Sigmoid colon (tissue), 7 donors: ENCODE measurements around the gene SGPL1. TPM values are rescaled to one million over a fixed set of nuclear protein-coding genes. Genes with fewer than 3 reads are reported as not detected.

ENCODE experiments used
- DNase-seq: peaks from one replicate; pipeline ENCODE4 v3.0.0-alpha.2; 2019
- H3K27ac ChIP-seq, 4 donors: fragments of 200-600 bp; sonication (generic); one replicate each; pipeline ENCODE4 v1.5.1; 2016 to 2019; ENCODE audit warnings: mild to moderate bottlenecking in 1 of 4
- H3K27me3 ChIP-seq, 3 donors: fragments of 200-600 bp; sonication (generic); one replicate each; pipeline ENCODE4 v1.5.1; 2019; ENCODE audit warnings: mild to moderate bottlenecking in 1 of 3
- H3K36me3 ChIP-seq, 4 donors: fragments of 200-600 bp; sonication (generic); one replicate each; pipeline ENCODE4 v1.5.1; 2016 to 2019
- H3K4me1 ChIP-seq, 4 donors: fragments of 200-600 bp; sonication (generic); one replicate each; pipeline ENCODE4 v1.5.1; 2017 to 2019
- H3K4me3 ChIP-seq, 4 donors: fragments of 200-600 bp; sonication (generic); one replicate each; pipeline ENCODE4 v1.5.1; 2017 to 2019; ENCODE audit warnings: mild to moderate bottlenecking in 2 of 4, moderate library complexity in 1 of 4
- H3K9me3 ChIP-seq, 4 donors: fragments of 200-600 bp in 3 of 4; sonication (generic) in 3 of 4; one replicate each; pipeline versions ENCODE4 v1.5.1 to v1.6.1; 2013 to 2019
- EP300 ChIP-seq, 4 donors: sonication (generic); formaldehyde crosslinking; IDR thresholded peaks; one replicate each; pipeline ENCODE4 v1.6.1; 2017; ENCODE audit warnings: antibody characterized with exemption in 4 of 4
- POLR2A ChIP-seq, 2 donors: fragments of 450-650 bp; IDR thresholded peaks; one replicate each; pipeline ENCODE4 v1.6.1; 2016; ENCODE audit warnings: antibody characterized with exemption in 2 of 2, mild to moderate bottlenecking in 2 of 2, moderate library complexity in 2 of 2
- POLR2AphosphoS5 ChIP-seq, 4 donors: sonication (generic); formaldehyde crosslinking; IDR thresholded peaks; one replicate each; pipeline ENCODE4 v1.6.1; 2017; ENCODE audit warnings: antibody characterized with exemption in 4 of 4
- WGBS, 2 donors: extraction: QIAGEN DNeasy Blood & Tissue Kit; methylation state at CpG; one replicate each; pipeline ENCODE4 v1.1.7; 2013; 5-methylcytosine and 5-hydroxymethylcytosine counted together
- intact Hi-C: fragments of 100-400 bp; cut with DNase I; formaldehyde crosslinking; loops from one replicate; pipeline ENCODE4 v1.15.1; 2023
- polyA plus RNA-seq, 3 donors: library from polyadenylated mRNA; stranded (reverse); fragments of 200-250 nt; gene quantifications; one replicate each; pipeline ENCODE4 v1.2.3, GENCODE V29; 2013
- total RNA-seq, 4 donors: library from RNA; depleted of rRNA; stranded (reverse); fragments of >200 nt; gene quantifications; one replicate each; pipeline ENCODE4 v1.1.0, GENCODE V29; 2016
- TF ChIP-seq, protein P1 (sequence below), 4 experiments: fragments of 450-650 bp in 3 of 4; fragments of 200-600 bp in 1 of 4; IDR thresholded peaks; one replicate each; pipeline ENCODE4 v1.5.1; 2016 to 2019; ENCODE audit warnings: antibody characterized with exemption in 4 of 4, mild to moderate bottlenecking in 3 of 4, moderate library complexity in 2 of 4
- donor health status: healthy with polysubstance abuse.
- donor health status: Bipolar disorder and iron deficiency.
- donor health status: healthy.

Gene SGPL1
- total and polyA plus RNA-seq, 7 donors, result 6.0 to 22.2 (median 20.1) TPM

DNA sequence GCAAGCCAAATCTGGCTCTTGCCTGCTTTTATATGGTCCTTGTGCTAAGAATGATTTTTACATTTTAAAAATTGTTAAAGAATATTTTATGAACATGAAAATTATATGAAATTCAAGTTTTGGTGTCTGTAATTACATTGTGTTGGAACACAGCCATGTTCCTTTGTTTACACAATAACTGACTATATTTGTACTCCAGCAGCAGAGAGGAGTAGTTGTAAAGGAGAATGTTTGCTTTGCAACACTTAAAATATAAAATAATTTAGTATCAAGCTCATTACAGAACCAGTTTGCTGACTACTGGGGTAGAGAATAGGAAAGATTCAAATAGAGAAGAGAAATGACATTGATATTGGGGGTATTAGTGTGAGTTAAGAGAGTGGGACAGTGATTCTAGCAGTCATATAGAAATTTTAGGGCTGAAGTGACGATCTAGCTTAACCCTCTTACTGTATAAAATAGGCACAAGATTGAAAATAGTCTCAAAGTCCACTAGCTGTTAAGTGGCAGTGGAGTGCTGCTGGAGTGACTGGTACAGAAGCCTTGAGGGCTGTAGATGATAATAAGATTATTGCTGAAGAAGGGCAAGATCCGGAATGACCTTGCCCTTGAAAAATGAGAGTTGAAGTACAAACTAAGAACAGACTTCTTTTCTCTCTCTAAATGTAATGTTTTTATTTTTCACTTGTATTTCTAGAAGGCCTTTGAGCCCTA is 28.2 kb downstream of the SGPL1 start:
- no peaks in the 10 kb centered on the region for H3K27me3 ChIP-seq
- H3K9me3 ChIP-seq, result no peaks in the 10 kb centered on the region

DNA sequence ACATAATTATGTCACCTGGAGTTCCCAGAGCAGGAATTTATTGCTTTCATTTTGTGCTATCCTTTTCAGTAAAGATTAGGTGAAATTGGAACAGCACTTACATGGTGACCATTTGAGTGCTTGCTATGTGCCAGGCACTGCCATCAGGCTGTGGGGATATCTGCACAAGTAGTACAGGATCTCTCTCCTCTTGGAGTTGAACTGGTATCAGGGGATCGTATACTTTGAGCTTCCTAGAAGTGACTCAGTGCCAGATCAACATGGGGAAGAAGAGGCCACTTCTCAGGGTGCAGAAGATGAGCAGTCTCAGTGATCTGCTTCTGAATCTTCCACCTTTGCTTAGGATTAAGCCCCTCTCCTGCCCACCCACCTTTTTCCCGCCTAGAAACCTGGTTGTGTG is 29.5 kb downstream of the SGPL1 start:
- TF ChIP-seq, protein P1, sequence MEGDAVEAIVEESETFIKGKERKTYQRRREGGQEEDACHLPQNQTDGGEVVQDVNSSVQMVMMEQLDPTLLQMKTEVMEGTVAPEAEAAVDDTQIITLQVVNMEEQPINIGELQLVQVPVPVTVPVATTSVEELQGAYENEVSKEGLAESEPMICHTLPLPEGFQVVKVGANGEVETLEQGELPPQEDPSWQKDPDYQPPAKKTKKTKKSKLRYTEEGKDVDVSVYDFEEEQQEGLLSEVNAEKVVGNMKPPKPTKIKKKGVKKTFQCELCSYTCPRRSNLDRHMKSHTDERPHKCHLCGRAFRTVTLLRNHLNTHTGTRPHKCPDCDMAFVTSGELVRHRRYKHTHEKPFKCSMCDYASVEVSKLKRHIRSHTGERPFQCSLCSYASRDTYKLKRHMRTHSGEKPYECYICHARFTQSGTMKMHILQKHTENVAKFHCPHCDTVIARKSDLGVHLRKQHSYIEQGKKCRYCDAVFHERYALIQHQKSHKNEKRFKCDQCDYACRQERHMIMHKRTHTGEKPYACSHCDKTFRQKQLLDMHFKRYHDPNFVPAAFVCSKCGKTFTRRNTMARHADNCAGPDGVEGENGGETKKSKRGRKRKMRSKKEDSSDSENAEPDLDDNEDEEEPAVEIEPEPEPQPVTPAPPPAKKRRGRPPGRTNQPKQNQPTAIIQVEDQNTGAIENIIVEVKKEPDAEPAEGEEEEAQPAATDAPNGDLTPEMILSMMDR (IDR thresholded peaks at IDR 0.05), result no peak
- TF ChIP-seq EP300 (IDR thresholded peaks at IDR 0.05), result no peak
- no peak for TF ChIP-seq POLR2AphosphoS5 (IDR thresholded peaks at IDR 0.05)
- TF ChIP-seq POLR2A (IDR thresholded peaks at IDR 0.05), result no peak
- Histone ChIP-seq H3K4me3 (no peak overlapping the region), H3K27me3 (no peaks in the 10 kb centered on the region), H3K9me3 (no peaks in the 10 kb centered on the region), H3K36me3 (peaks cover 0 to 21% (median 8%) of the 10 kb centered on the region in 4 donors), H3K4me1 (peaks cover 0 to 24% (median 4%) of the 10 kb centered on the region in 4 donors), H3K27ac (no peak overlapping the region)
- WGBS, 2 donors, result 57 to 84% methylated on average over 2 of the region's 2 CpGs
- no peak for DNase-seq
- intact Hi-C loops, result no loop called here

More for the DNA sequence above, 28.2 kb downstream of the SGPL1 start:
- Histone ChIP-seq H3K4me3 (no peak overlapping the region), H3K27ac (no peak overlapping the region), H3K4me1 (peaks cover 0 to 18% (median 4%) of the 10 kb centered on the region in 4 donors), H3K36me3 (peaks cover 0 to 21% (median 8%) of the 10 kb centered on the region in 4 donors)
- intact Hi-C loops, result no loop called here
- WGBS, 2 donors, result 19 to 69% methylated on average over 2 of the region's 2 CpGs
- TF ChIP-seq, protein P1 (IDR thresholded peaks at IDR 0.05), result no peak
- TF ChIP-seq POLR2A (IDR thresholded peaks at IDR 0.05) (no peak), POLR2AphosphoS5 (IDR thresholded peaks at IDR 0.05) (no peak), EP300 (IDR thresholded peaks at IDR 0.05) (no peak)
- DNase-seq, result no peak

DNA sequence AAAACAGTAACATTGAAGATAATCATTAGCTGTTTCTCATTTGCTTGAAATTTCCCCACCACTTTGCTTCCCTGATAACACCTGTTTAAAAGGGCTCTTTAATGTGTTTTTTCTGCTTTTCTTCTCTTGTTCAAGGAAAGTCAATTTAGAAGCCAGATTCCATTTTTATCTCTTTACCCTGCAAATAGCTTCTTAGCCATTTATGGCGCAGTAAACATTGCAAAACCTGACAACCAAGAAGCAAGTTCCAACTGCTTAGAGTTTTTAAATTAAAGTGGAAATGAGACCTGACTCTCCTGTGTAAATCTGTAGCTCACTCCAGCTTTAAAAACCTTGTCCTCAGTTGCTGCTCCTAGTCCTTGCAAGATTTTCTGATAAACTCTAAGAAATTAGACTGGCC is 30.1 kb downstream of the SGPL1 start:
- H3K27me3 ChIP-seq, result no peaks in the 10 kb centered on the region
- H3K4me1 ChIP-seq, result peaks cover 0 to 24% (median 4%) of the 10 kb centered on the region in 4 donors
- H3K4me3 ChIP-seq, result no peak overlapping the region
- TF ChIP-seq POLR2AphosphoS5 (IDR thresholded peaks at IDR 0.05) (no peak), EP300 (IDR thresholded peaks at IDR 0.05) (no peak), POLR2A (IDR thresholded peaks at IDR 0.05) (no peak)
- TF ChIP-seq, protein P1 (IDR thresholded peaks at IDR 0.05), result no peak
- H3K9me3 ChIP-seq, result no peaks in the 10 kb centered on the region
- DNase-seq, result no peak
- intact Hi-C loops, result no loop called here
- no peak overlapping the region for H3K27ac ChIP-seq
- WGBS, 2 donors, result 29 to 79% methylated on average over 1 of the region's 1 CpG
- H3K36me3 ChIP-seq, result peaks cover 0 to 21% (median 8%) of the 10 kb centered on the region in 4 donors

DNA sequence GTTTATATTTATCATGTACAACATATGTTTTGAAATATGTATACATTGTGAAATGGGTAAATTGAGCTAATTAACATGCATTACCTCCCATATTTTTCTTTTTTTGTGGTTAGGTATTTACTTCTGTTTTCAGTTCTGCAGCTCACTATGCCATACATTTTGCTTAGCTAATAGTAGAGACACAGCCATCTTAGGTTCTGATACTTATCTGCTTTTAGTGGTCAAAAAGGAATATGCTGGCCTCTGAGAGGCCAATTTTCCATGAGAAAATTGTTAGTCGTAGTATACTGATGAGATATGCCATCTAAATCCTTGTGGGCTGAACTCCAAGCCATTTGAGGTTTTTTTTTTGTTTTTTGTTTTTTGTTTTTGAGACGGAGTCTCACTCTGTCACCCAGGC is 31.0 kb downstream of the SGPL1 start:
- WGBS, 2 donors, result 90 to 91% methylated on average over 2 of the region's 2 CpGs
- no peak overlapping the region for H3K4me3 ChIP-seq
- H3K4me1 ChIP-seq, result peaks cover 0 to 24% (median 4%) of the 10 kb centered on the region in 4 donors
- no peaks in the 10 kb centered on the region for H3K27me3 ChIP-seq
- TF ChIP-seq POLR2A (IDR thresholded peaks at IDR 0.05) (no peak), EP300 (IDR thresholded peaks at IDR 0.05) (no peak), POLR2AphosphoS5 (IDR thresholded peaks at IDR 0.05) (no peak)
- TF ChIP-seq, protein P1 (IDR thresholded peaks at IDR 0.05), result no peak
- no peak overlapping the region for H3K27ac ChIP-seq
- H3K9me3 ChIP-seq, result no peaks in the 10 kb centered on the region
- DNase-seq, result no peak
- intact Hi-C loops, result no loop called here
- peaks cover 0 to 30% (median 12%) of the 10 kb centered on the region in 4 donors for H3K36me3 ChIP-seq
